ENCODE results near the gene FAT4.

DNA sequence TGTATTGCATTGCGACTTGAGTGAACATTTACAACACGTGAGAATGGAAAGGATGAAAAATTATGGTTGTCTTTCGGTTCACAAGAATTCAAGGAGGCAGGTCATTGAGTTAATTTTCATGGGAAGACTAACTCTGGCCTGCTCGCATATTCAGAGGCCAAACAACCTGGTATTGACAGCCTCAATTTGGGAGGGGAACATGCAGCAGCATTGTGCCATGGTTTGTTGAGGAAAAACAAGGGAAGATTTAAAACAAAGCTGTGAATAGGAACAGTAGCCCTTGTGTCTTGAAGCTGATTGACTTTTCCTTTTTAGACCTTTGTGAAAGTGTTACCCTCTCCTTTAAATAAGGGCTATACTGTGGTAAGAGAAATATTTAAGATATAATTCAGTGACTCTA is 31.9 kb downstream of the FAT4 start:
- TF ChIP-seq, protein P1, sequence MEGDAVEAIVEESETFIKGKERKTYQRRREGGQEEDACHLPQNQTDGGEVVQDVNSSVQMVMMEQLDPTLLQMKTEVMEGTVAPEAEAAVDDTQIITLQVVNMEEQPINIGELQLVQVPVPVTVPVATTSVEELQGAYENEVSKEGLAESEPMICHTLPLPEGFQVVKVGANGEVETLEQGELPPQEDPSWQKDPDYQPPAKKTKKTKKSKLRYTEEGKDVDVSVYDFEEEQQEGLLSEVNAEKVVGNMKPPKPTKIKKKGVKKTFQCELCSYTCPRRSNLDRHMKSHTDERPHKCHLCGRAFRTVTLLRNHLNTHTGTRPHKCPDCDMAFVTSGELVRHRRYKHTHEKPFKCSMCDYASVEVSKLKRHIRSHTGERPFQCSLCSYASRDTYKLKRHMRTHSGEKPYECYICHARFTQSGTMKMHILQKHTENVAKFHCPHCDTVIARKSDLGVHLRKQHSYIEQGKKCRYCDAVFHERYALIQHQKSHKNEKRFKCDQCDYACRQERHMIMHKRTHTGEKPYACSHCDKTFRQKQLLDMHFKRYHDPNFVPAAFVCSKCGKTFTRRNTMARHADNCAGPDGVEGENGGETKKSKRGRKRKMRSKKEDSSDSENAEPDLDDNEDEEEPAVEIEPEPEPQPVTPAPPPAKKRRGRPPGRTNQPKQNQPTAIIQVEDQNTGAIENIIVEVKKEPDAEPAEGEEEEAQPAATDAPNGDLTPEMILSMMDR (IDR thresholded peaks at IDR 0.05): no peak
- no peak for TF ChIP-seq ZFX (IDR thresholded peaks at IDR 0.05; ENCODE audit: borderline replicate concordance)
